ENCODE measurements around the gene PDZD2.
"Not testable (repeated sequence)": the region's sequence is repeated elsewhere in the genome, so short reads cannot be mapped to it uniquely, and the experiment has no call there.

PDZD2 gene

GRCh38 chr5:32020271-32020670 is 381.3 kb downstream of the PDZD2 start:
- peak; percentile 52 to 84 (median 62) for DNase-seq

GRCh38 chr5:32020946-32021345 is 382.0 kb downstream of the PDZD2 start:
- peak in 2 of 3 donors; percentile 29 to 51 for DNase-seq

GRCh38 chr5:32021771-32022170 is 382.8 kb downstream of the PDZD2 start:
- no peak for DNase-seq

- DNase-seq, result peak; percentile 45 to 76 (median 53)
These were observed 383.7 kb downstream of the PDZD2 start for GRCh38 chr5:32022638-32023037.

- no peak for DNase-seq
These were observed 384.9 kb downstream of the PDZD2 start for GRCh38 chr5:32023816-32024215.

GRCh38 chr5:32024751-32025150 is 385.8 kb downstream of the PDZD2 start:
- DNase-seq, result no peak

- DNase-seq, result no peak
These were observed 388.3 kb downstream of the PDZD2 start for GRCh38 chr5:32027093-32027716.

GRCh38 chr5:32027717-32028458 is 389.0 kb downstream of the PDZD2 start:
- peak; percentile 85 to 95 (median 93) for DNase-seq

GRCh38 chr5:32029261-32029660 is 390.3 kb downstream of the PDZD2 start:
- DNase-seq, result peak; percentile 89 to 96 (median 92)

- DNase-seq, result no peak
These were observed 390.9 kb downstream of the PDZD2 start for GRCh38 chr5:32029781-32030180.

- no peak for DNase-seq
These were observed 391.3 kb downstream of the PDZD2 start for GRCh38 chr5:32030222-32030621.

- DNase-seq, result no peak
These were observed 391.8 kb downstream of the PDZD2 start for GRCh38 chr5:32030686-32031085.

- peak; percentile 62 to 87 (median 82) for DNase-seq
These were observed 392.2 kb downstream of the PDZD2 start for GRCh38 chr5:32031089-32031488.

GRCh38 chr5:32038523-32038922 is 399.6 kb downstream of the PDZD2 start:
- no peak for DNase-seq

GRCh38 chr5:32039133-32039532 is 400.2 kb downstream of the PDZD2 start:
- DNase-seq, result not testable (repeated sequence)

GRCh38 chr5:32039601-32040000 is 400.7 kb downstream of the PDZD2 start:
- not testable (repeated sequence) for DNase-seq

- not testable (repeated sequence) for DNase-seq
These were observed 401.3 kb downstream of the PDZD2 start for GRCh38 chr5:32040181-32040695.

- peak; percentile 85 to 94 (median 87) for DNase-seq
These were observed 403.6 kb downstream of the PDZD2 start for GRCh38 chr5:32042551-32042961.

GRCh38 chr5:32043105-32043504 is 404.2 kb downstream of the PDZD2 start:
- no peak for DNase-seq

- DNase-seq, result no peak
These were observed 405.5 kb downstream of the PDZD2 start for GRCh38 chr5:32044434-32044833.

- DNase-seq, result peak in 2 of 3 donors; percentile 15 to 44
These were observed 406.0 kb downstream of the PDZD2 start for GRCh38 chr5:32044939-32045338.

GRCh38 chr5:32047056-32047455 is 408.1 kb downstream of the PDZD2 start:
- DNase-seq, result no peak

GRCh38 chr5:32051796-32052195 is 412.9 kb downstream of the PDZD2 start:
- DNase-seq, result no peak
